HG03039 (cell line): ENCODE data around the gene P2RX1.

Experiments used
- ATAC-seq: cut with Tn5 transposase; IDR thresholded peaks from one replicate; pipeline ENCODE4 v1.9.1; 2021; ENCODE audit warnings: mild to moderate bottlenecking, moderate library complexity; ENCODE audit not compliant: unreplicated experiment

P2RX1 gene

DNA sequence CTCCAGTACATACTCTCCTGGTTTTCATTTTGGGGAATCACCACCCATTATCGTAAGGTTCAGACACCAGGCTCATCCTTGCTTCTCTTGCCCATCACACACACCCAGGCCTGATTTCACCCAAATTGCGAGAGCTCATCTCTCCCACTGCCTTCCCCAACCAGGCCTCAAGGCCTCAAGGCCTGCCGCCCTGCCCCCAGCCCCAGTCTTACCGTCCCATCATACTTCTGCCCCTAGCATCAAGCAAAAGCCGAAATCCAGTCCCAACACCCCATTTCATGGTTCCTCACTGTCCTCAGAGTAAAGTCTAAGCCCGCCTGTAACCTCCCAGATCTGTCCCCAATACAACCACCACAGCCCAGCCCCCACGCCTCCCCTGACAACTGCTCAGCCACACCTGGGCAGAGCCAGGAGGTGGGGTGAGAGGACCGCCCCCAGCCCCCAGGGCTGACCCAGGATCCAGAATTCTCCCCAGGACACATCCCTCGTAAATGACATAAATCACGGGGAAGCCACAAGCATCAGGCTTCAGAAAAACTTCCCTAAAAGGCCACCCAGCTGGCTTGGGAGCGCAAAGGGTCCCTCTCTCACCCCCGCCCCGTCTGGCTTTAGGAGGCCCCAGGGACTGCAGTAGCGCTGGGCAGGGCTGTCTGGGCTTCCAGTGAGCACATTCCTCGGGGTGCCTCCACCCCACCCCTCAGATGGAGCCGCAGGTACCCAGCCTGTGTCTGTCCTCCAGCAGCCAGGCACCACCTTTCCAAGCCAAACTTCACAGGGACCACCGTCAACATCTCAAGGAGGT is 9.6 kb upstream of the P2RX1 start:
- no peak for ATAC-seq

GRCh38 chr17:3924512-3925350 is 8.5 kb upstream of the P2RX1 start:
- no peak for ATAC-seq

- no peak for ATAC-seq
These were observed 7.4 kb upstream of the P2RX1 start for GRCh38 chr17:3923466-3924190.

- no peak for ATAC-seq
These were observed 6.5 kb upstream of the P2RX1 start for GRCh38 chr17:3922765-3923164.

DNA sequence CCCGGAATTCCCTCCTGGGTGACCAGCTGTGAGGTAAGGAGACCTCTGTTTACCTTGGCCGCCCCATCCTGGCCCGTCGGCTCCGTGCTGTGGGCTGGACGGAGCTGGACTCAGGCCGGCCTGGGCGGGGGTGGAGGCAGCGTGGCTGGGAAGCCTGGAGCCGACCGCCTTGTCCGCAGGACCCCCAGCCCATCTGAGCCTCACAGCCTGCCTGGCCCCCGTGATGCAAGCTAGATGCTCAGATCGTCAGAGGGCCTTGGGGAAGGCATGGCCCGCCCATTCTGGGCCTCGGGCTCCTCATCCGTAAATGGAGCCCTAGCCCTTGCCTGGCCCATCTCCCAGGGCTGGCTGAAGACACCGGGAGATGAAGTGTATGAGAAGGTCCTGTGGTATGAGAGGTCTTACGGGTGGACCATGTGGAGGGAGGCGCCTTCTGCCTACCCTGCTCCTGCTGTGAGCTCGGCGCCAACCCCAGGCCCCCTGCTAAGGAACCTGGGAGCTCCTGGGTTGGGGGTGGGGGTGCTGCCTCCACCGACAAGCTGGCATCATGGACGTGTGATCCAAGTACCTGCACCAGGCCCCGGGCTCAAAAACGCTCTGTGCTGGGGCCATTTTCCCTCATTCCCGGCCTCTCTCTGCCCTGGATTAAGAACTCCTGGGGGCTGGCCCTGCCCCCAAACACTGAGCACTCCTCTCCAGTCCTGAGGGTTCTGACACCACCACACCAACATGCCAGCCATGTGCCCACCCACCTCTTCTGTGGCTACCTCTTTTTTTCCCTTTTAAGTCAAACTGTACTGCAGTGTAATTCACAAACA is 5.4 kb upstream of the P2RX1 start:
- ATAC-seq: no peak

- ATAC-seq: no peak
These were observed 4.7 kb upstream of the P2RX1 start for GRCh38 chr17:3921006-3921405.

- no peak for ATAC-seq
These were observed 2.9 kb upstream of the P2RX1 start for GRCh38 chr17:3919123-3919624.

DNA sequence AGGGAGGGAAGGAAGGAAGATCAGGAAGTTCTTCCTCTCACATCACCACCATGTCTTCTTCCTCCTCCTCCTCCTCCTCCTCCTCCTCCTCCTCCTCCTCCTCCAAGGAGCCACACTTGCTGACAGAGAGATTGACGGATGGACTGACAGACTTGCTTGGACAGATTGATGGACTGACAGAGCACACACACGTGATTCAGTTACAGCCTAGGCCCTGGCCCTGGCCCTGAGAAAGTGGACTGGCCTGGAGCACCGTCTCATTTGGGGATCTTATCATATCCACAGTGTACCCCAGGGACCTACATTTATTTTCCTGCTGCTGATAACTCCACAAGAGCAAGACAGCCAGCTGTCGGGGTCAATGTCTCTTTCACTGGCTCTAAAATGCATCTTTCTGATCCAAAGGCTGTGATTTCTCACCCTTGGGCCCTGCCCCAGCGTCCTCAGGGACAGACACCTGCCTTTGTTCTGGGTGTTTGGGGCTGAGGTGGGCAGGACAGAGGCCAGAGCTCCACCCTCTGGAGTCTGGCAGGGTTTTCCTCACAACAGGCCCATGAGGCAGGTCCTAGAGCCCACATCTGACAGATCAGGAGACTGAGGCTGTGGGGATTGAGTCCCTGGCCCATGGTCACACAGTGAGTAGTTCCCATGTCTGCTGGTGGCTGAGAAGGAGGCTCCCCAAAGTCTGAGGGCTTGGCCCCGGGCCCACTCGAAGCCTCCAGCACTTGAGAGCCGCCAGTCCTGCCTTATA is 2.3 kb upstream of the P2RX1 start:
- no peak for ATAC-seq

GRCh38 chr17:3917391-3917931 is 1.2 kb upstream of the P2RX1 start:
- no peak for ATAC-seq

DNA sequence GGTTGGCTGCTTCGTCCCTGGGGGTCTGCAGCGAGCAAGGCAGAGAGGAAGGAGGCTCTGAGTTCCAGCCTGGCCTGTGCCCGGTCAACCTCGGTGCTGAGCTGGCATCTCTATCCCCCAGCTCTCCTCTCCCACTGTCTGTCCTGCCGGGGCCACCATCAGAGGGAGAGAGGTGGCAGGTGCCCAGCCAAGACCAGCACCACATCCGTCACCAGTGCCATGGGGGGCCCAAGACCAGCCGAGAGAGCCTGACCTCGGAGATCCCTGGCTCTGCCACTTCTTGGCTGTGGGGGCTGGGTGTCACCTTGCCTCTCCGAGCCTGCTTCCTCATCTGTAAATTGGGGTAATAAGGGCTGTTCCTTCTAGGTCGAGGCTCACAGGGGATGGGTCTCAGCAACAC is 560 bp upstream of the P2RX1 start:
- ATAC-seq: no peak

DNA sequence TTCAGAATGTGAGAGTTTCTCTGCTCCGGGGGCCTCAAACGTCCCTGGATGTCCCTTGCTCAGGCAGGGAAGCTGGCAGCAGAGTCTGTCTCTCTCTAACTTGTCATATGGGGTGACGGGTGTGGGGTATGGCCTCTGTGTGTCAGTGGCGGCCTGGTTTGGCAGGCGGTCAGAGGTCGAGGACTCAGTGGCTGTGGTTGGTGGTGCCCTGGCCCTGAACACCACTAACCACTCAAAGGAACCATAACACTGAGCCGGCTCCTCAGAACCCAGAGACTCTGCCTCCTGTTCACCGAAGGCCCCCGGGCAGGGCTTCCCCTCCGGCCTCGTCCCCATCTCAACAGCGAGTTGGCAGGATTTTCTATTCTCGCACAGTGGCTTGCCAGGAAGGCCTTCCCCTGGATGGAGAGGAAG is 677 bp downstream of the P2RX1 start:
- no peak for ATAC-seq

DNA sequence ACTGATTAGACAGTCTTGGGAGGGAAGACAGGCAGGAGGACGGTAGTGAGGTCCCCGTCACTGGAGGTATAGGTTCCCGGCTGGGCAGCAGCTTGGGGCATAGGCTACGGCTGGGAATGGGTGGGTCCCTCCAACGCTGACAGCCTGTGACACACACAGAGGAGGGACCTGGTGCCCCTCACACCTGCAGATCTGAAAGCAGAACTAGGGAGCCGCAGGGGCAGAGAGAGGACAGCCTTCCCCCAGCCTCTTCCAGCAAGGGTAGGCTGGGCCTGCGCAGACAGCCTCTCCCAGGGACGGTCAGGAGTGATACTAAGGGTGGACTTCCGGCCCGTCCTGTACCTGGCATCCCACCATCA is 2.0 kb downstream of the P2RX1 start:
- peak; percentile 29 for ATAC-seq

DNA sequence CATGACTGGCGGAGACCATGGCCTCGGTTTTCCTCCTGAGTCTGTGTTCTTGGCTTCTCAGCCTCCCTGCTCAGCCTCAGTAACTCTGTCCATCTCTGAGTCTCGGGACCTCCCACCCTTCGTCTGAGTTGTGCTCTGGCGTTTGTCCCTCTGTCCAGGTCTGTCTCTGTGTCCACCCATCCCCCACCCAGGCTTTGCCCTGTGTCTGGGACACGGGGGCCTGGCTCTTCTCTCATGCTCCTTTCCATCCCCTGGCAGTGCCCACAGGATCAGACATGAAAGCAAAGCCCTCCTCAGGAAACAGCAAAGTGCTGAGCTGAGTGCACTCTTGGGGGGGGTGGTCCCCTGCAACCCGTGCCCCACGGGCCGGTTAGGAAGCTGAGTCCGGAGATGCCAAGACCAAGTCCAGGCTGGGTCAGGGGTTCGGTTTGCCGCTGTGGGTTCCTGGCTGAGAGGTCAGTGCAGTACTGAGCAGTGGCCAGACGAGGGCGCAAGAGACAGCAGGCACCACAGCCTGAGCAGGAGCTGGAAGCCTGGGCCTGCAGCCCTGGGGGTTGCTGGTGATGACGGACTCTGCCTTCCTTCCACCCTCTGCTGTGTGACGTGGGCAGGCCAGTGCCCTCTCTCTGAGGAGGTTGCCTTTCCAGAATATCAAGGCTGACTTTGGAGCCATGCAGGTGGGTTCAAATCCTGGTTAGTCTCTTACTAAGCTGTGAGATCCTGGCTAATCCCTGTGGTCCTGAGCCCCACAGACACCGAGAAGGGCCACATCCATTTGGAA is 2.5 kb downstream of the P2RX1 start:
- peak; percentile 37 for ATAC-seq

DNA sequence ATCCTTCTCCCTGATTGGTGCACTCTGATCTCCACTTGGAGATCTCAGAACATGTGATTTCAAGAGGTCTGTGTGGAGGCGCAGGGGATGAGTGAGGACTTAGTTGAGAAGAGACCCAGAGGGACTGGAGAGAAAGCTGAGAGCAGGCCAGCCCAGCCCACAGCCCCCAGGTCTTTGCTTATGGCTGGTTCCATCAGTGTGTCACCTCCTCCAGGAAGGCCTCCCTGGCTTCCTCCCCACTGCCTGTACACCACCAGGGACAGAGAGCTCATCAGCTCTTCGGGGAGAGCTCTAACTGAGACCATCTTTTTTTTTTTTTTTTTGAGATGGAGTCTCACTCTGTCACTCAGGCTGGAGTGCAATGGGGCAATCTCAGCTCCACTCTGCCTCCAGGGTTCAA is 3.4 kb downstream of the P2RX1 start:
- no peak for ATAC-seq

- ATAC-seq: peak; percentile 59
These were observed 4.8 kb downstream of the P2RX1 start for GRCh38 chr17:3911271-3912053.

GRCh38 chr17:3910420-3911270 is 5.6 kb downstream of the P2RX1 start:
- no peak for ATAC-seq

GRCh38 chr17:3909257-3909656 is 7.0 kb downstream of the P2RX1 start:
- ATAC-seq: no peak
